K562 (cell line): ENCODE data around the gene GRHPR. TPM values are rescaled to one million over a fixed set of nuclear protein-coding genes. Genes with fewer than 3 reads are reported as not detected.

Experiments
- ARHGAP35 ChIP-seq: fragments of 450-650 bp; IDR thresholded peaks from 2 replicates; pipeline ENCODE4 v1.6.1; 2018; ENCODE audit not compliant: partially characterized antibody
- CCAR2 ChIP-seq: fragments of 200-400 bp; formaldehyde crosslinking; IDR thresholded peaks from 2 replicates; pipeline ENCODE4 v1.6.1; 2017; ENCODE audit warnings: mild to moderate bottlenecking, low read depth, low read length
- GTF2E2 ChIP-seq: fragments of 200-800 bp; sonication (Bioruptor generic); IDR thresholded peaks from 2 replicates; pipeline ENCODE4 v1.6.1; 2016; ENCODE audit warnings: missing genetic modification characterization, missing compliant biosample characterization
- HDAC6 ChIP-seq: IDR thresholded peaks from 2 replicates; pipeline ENCODE4 v1.6.1; 2012; ENCODE audit warnings: low read depth, mild to moderate bottlenecking, control low read depth, inconsistent platforms, low read length, moderate library complexity
- HNRNPH1 ChIP-seq: fragments of 200-400 bp; formaldehyde crosslinking; optimal IDR thresholded peaks from 2 replicates; pipeline ENCODE3; 2017; ENCODE audit warnings: low read depth, mild to moderate bottlenecking, low read length, moderate library complexity
- KDM1A ChIP-seq, 2 experiments: fragments of 450-650 bp; IDR thresholded peaks; 2 replicates each; pipeline ENCODE4 v1.6.1; 2016; ENCODE audit warnings: mild to moderate bottlenecking in 2 of 2
- KLF13 ChIP-seq: fragments of 450-650 bp; IDR thresholded peaks from 2 replicates; pipeline ENCODE4 v1.6.1; 2016; ENCODE audit warnings: missing genetic modification characterization, low read depth, mild to moderate bottlenecking, missing compliant biosample characterization, moderate library complexity, borderline replicate concordance
- PHF20 ChIP-seq: fragments of 450-650 bp; IDR thresholded peaks from 2 replicates; pipeline ENCODE4 v1.6.1; 2018; ENCODE audit not compliant: partially characterized antibody
- SAFB2 ChIP-seq: fragments of 200-400 bp; formaldehyde crosslinking; IDR thresholded peaks from 2 replicates; pipeline ENCODE4 v1.6.1; 2018; ENCODE audit warnings: borderline replicate concordance, low read length, low read depth, moderate library complexity; ENCODE audit not compliant: severe bottlenecking
- ZBED1 ChIP-seq: IDR thresholded peaks from 2 replicates; pipeline ENCODE4 v1.6.1; 2014
- ZNF41 ChIP-seq: fragments of 250-450 bp; sonication (Bioruptor Pico); conservative IDR thresholded peaks from 2 replicates; pipeline ENCODE4 v1.4.0; 2020; ENCODE audit warnings: mild to moderate bottlenecking
- ZNF589 ChIP-seq: fragments of 200-800 bp; sonication (Bioruptor generic); IDR thresholded peaks from 2 replicates; pipeline ENCODE4 v1.6.1; 2016; ENCODE audit warnings: low read depth, missing genetic modification characterization, missing compliant biosample characterization
- polyA plus RNA-seq, 8 experiments: library from polyadenylated mRNA; depleted of rRNA in 4 of 8; stranded (reverse) in 5 of 8; unstranded in 3 of 8; fragments of >200 nt; fragmentation: Nextera tagmentation in 2 of 8; fragmentation: Illumina TruSeq in 1 of 8; extraction: Ambion mirVana in 2 of 8; extraction: Trizol in 1 of 8; gene quantifications; 2 replicates each; pipeline versions ENCODE4 v1.2.1 to v1.2.3, GENCODE V29; 2011 to 2014; ENCODE audit warnings: inconsistent platforms in 1 of 8, missing spikeins in 1 of 8
- total RNA-seq, 7 experiments: library from RNA; depleted of rRNA in 6 of 7; stranded (reverse); fragments of >200 nt in 6 of 7; fragmentation: Illumina TruSeq in 2 of 7; extraction: Trizol in 2 of 7; gene quantifications; 2 replicates each; pipeline versions ENCODE4 v1.2.1 to v1.2.3, GENCODE V29; 2011 to 2021; ENCODE audit warnings: low replicate concordance in 1 of 7
- TF ChIP-seq, protein P1 (sequence below): fragments of 450-650 bp; conservative IDR thresholded peaks from 2 replicates; pipeline ENCODE4 v1.6.1; 2016; ENCODE audit warnings: missing genetic modification characterization, low read depth, mild to moderate bottlenecking, missing compliant biosample characterization, moderate library complexity
- TF ChIP-seq, protein P2 (sequence below): sonication (generic); formaldehyde crosslinking; IDR thresholded peaks from 2 replicates; pipeline ENCODE4 v1.8.1; 2023; ENCODE audit warnings: mild to moderate bottlenecking, missing genetic modification reagents
- TF ChIP-seq, protein P3 (sequence below): fragments of 450-650 bp; formaldehyde crosslinking; IDR thresholded peaks from 2 replicates; pipeline ENCODE4 v1.4.0; 2020; ENCODE audit warnings: mild to moderate bottlenecking, moderate library complexity

The GRHPR gene
- total and polyA plus RNA-seq, 9 of the 15 experiments (the other 6 are each of a cell fraction or from before 2014, with no cell fraction given), result 38.9 to 144 (median 120) TPM

DNA sequence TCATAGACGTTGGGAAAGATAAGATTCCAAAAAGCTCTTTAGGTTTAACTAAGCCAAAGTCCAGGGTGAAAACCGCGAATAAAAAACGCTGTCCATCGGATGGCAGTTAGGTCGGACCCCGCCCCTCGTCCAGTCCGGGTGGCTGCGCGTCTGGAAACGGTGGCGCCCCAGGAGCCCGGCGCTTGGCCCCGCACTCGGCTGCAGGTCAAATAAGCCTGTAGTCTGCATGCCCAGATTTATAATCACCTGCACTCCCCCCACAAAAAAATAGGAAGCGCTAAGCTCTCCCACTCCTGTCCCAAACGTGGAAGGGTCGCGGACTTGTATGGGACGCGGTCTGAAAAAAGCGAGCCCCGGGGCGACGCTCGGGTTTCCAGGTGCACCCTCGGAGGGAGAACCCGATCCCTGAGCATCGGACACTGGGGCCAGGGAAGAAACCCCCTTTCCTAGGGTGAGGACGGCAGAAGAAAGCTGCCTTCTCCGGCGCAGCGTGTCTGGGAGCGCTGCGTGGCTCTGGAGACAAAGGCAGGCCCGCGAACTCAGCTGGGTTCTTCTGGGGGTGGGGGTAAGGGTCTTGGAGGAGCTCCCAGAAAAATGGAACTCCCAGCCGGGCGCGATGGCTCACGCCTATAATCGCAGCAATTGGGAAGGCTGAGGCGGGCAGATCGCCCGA is 43.7 kb downstream of the GRHPR start (continued):
- TF ChIP-seq, protein P1, sequence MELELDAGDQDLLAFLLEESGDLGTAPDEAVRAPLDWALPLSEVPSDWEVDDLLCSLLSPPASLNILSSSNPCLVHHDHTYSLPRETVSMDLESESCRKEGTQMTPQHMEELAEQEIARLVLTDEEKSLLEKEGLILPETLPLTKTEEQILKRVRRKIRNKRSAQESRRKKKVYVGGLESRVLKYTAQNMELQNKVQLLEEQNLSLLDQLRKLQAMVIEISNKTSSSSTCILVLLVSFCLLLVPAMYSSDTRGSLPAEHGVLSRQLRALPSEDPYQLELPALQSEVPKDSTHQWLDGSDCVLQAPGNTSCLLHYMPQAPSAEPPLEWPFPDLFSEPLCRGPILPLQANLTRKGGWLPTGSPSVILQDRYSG (tag), result no peak
- 0 out of 2 replicates have a peak, but pooled peaks have one; percentile 29 for TF ChIP-seq HDAC6
- TF ChIP-seq GTF2E2 (tag), result no peak; the same call in 1 of the 2 replicates
- TF ChIP-seq ZBED1, result no peak
- no peak for TF ChIP-seq KLF13 (tag)
- TF ChIP-seq CCAR2, result no peak
- TF ChIP-seq ZNF589, result no peak
- no peak for TF ChIP-seq PHF20
- TF ChIP-seq, protein P2, sequence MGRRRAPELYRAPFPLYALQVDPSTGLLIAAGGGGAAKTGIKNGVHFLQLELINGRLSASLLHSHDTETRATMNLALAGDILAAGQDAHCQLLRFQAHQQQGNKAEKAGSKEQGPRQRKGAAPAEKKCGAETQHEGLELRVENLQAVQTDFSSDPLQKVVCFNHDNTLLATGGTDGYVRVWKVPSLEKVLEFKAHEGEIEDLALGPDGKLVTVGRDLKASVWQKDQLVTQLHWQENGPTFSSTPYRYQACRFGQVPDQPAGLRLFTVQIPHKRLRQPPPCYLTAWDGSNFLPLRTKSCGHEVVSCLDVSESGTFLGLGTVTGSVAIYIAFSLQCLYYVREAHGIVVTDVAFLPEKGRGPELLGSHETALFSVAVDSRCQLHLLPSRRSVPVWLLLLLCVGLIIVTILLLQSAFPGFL, result no peak
- no peak for TF ChIP-seq HNRNPH1
- TF ChIP-seq, protein P3, sequence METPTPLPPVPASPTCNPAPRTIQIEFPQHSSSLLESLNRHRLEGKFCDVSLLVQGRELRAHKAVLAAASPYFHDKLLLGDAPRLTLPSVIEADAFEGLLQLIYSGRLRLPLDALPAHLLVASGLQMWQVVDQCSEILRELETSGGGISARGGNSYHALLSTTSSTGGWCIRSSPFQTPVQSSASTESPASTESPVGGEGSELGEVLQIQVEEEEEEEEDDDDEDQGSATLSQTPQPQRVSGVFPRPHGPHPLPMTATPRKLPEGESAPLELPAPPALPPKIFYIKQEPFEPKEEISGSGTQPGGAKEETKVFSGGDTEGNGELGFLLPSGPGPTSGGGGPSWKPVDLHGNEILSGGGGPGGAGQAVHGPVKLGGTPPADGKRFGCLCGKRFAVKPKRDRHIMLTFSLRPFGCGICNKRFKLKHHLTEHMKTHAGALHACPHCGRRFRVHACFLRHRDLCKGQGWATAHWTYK, result no peak
- TF ChIP-seq ARHGAP35, result no peak
- TF ChIP-seq KDM1A (IDR thresholded peaks at IDR 0.05), result no peak
- no peak for TF ChIP-seq SAFB2
- TF ChIP-seq ZNF41 (CRISPR knock-in tag), result 0 out of 2 replicates have a peak, but pooled peaks have one; percentile 29
